Stimulated activated CD4-positive, alpha-beta T cell treated with anti-CD3 and anti-CD28 coated beads, Interleukin-12 subunit alpha, Interleukin-12 subunit beta, amount 100 ng/mL, for 48 hours (primary cell): ENCODE results near the gene ZNF557.
"Not testable (repeated sequence)": the region's sequence is repeated elsewhere in the genome, so short reads cannot be mapped to it uniquely, and the experiment has no call there.

Experiments used
- DNase-seq, 3 donors: peaks; one replicate each; pipeline ENCODE4 v3.0.0-alpha.2; 2020; ENCODE audit warnings: low read depth in 2 of 3, low spot score in 1 of 3

Gene ZNF557

GRCh38 chr19:7069042-7069903, at the start of gene ZNF557:
TSS of gene ZNF557 (plus strand) at chr19:7069703. CDS start at chr19:7075075, 5,372 bp downstream.
- DNase-seq = peak; percentile 98 to 99 (median 99)

GRCh38 chr19:7021331-7021730, 48.2 kb upstream of the ZNF557 start, which contains the start of gene MBD3L2B:
TSS of gene MBD3L2B (minus strand) at chr19:7021431. CDS start at chr19:7021397, 34 bp downstream.
- not testable (repeated sequence) for DNase-seq

- not testable (repeated sequence) for DNase-seq
Measured at GRCh38 chr19:7028790-7029189, 40.7 kb upstream of the ZNF557 start.

GRCh38 chr19:7030278-7030677, 39.2 kb upstream of the ZNF557 start, which contains the start of gene MBD3L5:
TSS of gene MBD3L5 (plus strand) at chr19:7030578. CDS start at chr19:7030612, 34 bp downstream.
- DNase-seq = not testable (repeated sequence)

- not testable (repeated sequence) for DNase-seq
Measured at GRCh38 chr19:7040079-7040478, 29.4 kb upstream of the ZNF557 start, which contains the start of gene MBD3L4. TSS of gene MBD3L4 (minus strand) at chr19:7040179. CDS start at chr19:7040144, 35 bp downstream.

GRCh38 chr19:7041563-7041962, 27.9 kb upstream of the ZNF557 start:
- not testable (repeated sequence) for DNase-seq

- DNase-seq = not testable (repeated sequence)
Measured at GRCh38 chr19:7049021-7049420, 20.5 kb upstream of the ZNF557 start, which contains the start of gene MBD3L2. TSS of gene MBD3L2 (plus strand) at chr19:7049321. CDS start at chr19:7049374, 53 bp downstream.

- not testable (repeated sequence) for DNase-seq
Measured at GRCh38 chr19:7051421-7051820, 18.1 kb upstream of the ZNF557 start.

- DNase-seq = not testable (repeated sequence)
Measured at GRCh38 chr19:7052896-7053295, 16.6 kb upstream of the ZNF557 start.

- not testable (repeated sequence) for DNase-seq
Measured at GRCh38 chr19:7054635-7055368, 14.7 kb upstream of the ZNF557 start.

GRCh38 chr19:7055679-7056078, 13.8 kb upstream of the ZNF557 start:
- DNase-seq = not testable (repeated sequence)

- DNase-seq = not testable (repeated sequence)
Measured at GRCh38 chr19:7056371-7056770, 13.1 kb upstream of the ZNF557 start.

- not testable (repeated sequence) for DNase-seq
Measured at GRCh38 chr19:7058576-7058975, 10.9 kb upstream of the ZNF557 start, which contains the start of gene MBD3L3. TSS of gene MBD3L3 (minus strand) at chr19:7058676. CDS start at chr19:7058605, 71 bp downstream.

GRCh38 chr19:7059977-7060376, 9.5 kb upstream of the ZNF557 start:
- not testable (repeated sequence) for DNase-seq

- DNase-seq = no peak
Measured at GRCh38 chr19:7063339-7063738, 6.2 kb upstream of the ZNF557 start.

- DNase-seq = no peak
Measured at GRCh38 chr19:7063764-7064418, 5.6 kb upstream of the ZNF557 start.

- DNase-seq = not testable (repeated sequence)
Measured at GRCh38 chr19:7067122-7067521, 2.4 kb upstream of the ZNF557 start.

GRCh38 chr19:7067716-7068115, 1.8 kb upstream of the ZNF557 start:
- DNase-seq = no peak

- DNase-seq = no peak
Measured at GRCh38 chr19:7068599-7068998, 904 bp upstream of the ZNF557 start.

GRCh38 chr19:7069904-7070226, 362 bp downstream of the ZNF557 start:
- no peak for DNase-seq

GRCh38 chr19:7072541-7072940, 3.0 kb downstream of the ZNF557 start:
- no peak for DNase-seq
